ENCODE measurements around the gene LYPD6. TPM values are rescaled to one million over a fixed set of nuclear protein-coding genes. Genes with fewer than 3 reads are reported as not detected.

Gene LYPD6
- total RNA-seq, 2 donors from 2014 or later: 0.99 to 2.9 TPM

DNA sequence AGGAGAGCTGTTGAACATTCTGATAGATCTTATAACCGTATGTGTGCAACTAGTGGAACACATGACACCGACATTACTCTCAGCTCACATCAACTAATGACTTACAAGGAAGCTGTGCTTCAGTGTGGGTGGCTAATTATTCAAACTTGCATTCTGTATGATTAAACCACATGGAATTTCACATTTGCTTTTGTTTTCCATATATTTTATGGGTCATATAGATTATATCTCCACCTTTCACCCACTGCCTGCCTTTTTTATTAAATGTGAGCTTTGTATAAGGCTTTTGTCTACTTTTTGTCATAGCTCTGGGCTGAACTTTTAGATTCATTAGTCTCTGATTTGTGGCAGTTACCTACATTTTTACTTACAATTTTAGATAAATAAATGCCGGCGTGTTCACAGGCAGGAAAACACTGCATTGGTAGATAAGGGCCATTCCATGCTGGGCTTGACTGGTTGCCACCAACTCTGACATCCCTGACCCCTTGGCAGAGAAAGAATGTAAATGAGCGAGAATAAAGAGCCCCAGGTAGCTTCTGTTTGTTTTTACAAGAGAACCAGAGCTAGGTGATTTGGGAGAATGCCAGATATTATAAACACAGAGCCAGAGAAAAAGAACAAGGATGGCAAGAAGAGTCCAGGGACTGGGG, 35.7 kb downstream of the LYPD6 start:
- no peak for TF ChIP-seq POLR2A (IDR thresholded peaks at IDR 0.05)
- TF ChIP-seq, protein P1, sequence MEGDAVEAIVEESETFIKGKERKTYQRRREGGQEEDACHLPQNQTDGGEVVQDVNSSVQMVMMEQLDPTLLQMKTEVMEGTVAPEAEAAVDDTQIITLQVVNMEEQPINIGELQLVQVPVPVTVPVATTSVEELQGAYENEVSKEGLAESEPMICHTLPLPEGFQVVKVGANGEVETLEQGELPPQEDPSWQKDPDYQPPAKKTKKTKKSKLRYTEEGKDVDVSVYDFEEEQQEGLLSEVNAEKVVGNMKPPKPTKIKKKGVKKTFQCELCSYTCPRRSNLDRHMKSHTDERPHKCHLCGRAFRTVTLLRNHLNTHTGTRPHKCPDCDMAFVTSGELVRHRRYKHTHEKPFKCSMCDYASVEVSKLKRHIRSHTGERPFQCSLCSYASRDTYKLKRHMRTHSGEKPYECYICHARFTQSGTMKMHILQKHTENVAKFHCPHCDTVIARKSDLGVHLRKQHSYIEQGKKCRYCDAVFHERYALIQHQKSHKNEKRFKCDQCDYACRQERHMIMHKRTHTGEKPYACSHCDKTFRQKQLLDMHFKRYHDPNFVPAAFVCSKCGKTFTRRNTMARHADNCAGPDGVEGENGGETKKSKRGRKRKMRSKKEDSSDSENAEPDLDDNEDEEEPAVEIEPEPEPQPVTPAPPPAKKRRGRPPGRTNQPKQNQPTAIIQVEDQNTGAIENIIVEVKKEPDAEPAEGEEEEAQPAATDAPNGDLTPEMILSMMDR (IDR thresholded peaks at IDR 0.05): no peak

GRCh38 chr2:149370061-149370775, 39.8 kb downstream of the LYPD6 start:
- Histone ChIP-seq H3K4me1 (peaks cover 12% of the 10 kb centered on the region), H3K27ac (no peak overlapping the region), H3K27me3 (no peaks in the 10 kb centered on the region), H3K36me3 (replicated peaks in 1 of 2; ENCODE audit: insufficient read depth in 1 of 2, low read depth in 2 of 2) (no peaks in the 10 kb centered on the region), H3K9me3 (no peaks in the 10 kb centered on the region), H3K4me3 (no peak overlapping the region)
- TF ChIP-seq, protein P1 (IDR thresholded peaks at IDR 0.05): no peak
- TF ChIP-seq POLR2A (IDR thresholded peaks at IDR 0.05): no peak
- DNase-seq (no peak), ATAC-seq (no peak)
- intact Hi-C loops (cut with DNase I): no loop called here
- WGBS, 2 donors: 91 to 95% methylated on average over 5 of the region's 5 CpGs

More for the DNA sequence above, 35.7 kb downstream of the LYPD6 start:
- Histone ChIP-seq H3K9me3 (no peaks in the 10 kb centered on the region), H3K4me1 (peaks cover 12% of the 10 kb centered on the region), H3K36me3 (replicated peaks in 1 of 2; ENCODE audit: insufficient read depth in 1 of 2, low read depth in 2 of 2) (no peaks in the 10 kb centered on the region), H3K27me3 (no peaks in the 10 kb centered on the region), H3K4me3 (no peak overlapping the region), H3K27ac (peak overlapping the region in 3 of 4 donors; percentile 13 to 48 (median 41))
- ATAC-seq (peak; percentile 90), DNase-seq (peak; percentile 31 to 57 (median 46))
- intact Hi-C loops (cut with DNase I): no loop called here
- WGBS, 2 donors: 23 to 27% methylated on average over 5 of the region's 5 CpGs

GRCh38 chr2:149371476-149371875, 41.1 kb downstream of the LYPD6 start:
- no peaks in the 10 kb centered on the region for H3K9me3 ChIP-seq
- H3K4me1 ChIP-seq: peaks cover 3% of the 10 kb centered on the region
- H3K36me3 ChIP-seq (replicated peaks in 1 of 2; ENCODE audit: insufficient read depth in 1 of 2, low read depth in 2 of 2): no peaks in the 10 kb centered on the region
- H3K4me3 ChIP-seq: no peak overlapping the region
- intact Hi-C loops (cut with DNase I): no loop called here
- ATAC-seq: no peak
- H3K27me3 ChIP-seq: no peaks in the 10 kb centered on the region
- WGBS, 2 donors: 90 to 94% methylated on average over 6 of the region's 6 CpGs
- H3K27ac ChIP-seq: no peak overlapping the region
- no peak for DNase-seq
- TF ChIP-seq POLR2A (IDR thresholded peaks at IDR 0.05): no peak
- TF ChIP-seq, protein P1 (IDR thresholded peaks at IDR 0.05): no peak

- Histone ChIP-seq H3K9me3 (no peaks in the 10 kb centered on the region), H3K4me1 (no peaks in the 10 kb centered on the region), H3K4me3 (no peak overlapping the region), H3K27me3 (no peaks in the 10 kb centered on the region), H3K27ac (no peak overlapping the region), H3K36me3 (replicated peaks in 1 of 2; ENCODE audit: insufficient read depth in 1 of 2, low read depth in 2 of 2) (no peaks in the 10 kb centered on the region)
- ATAC-seq: no peak
- DNase-seq: no peak
- no peak for TF ChIP-seq POLR2A (IDR thresholded peaks at IDR 0.05)
- WGBS, 2 donors: 72 to 73% methylated on average over 8 of the region's 8 CpGs
- intact Hi-C loops (cut with DNase I): no loop called here
Observed at GRCh38 chr2:149375801-149376361, 45.5 kb downstream of the LYPD6 start.

- Histone ChIP-seq H3K27ac (no peak overlapping the region), H3K36me3 (replicated peaks in 1 of 2; ENCODE audit: insufficient read depth in 1 of 2, low read depth in 2 of 2) (no peaks in the 10 kb centered on the region), H3K4me3 (no peak overlapping the region), H3K4me1 (no peaks in the 10 kb centered on the region), H3K27me3 (no peaks in the 10 kb centered on the region), H3K9me3 (no peaks in the 10 kb centered on the region)
- 91 to 93% methylated on average over 4 of the region's 4 CpGs for WGBS, 2 donors
- DNase-seq (no peak), ATAC-seq (no peak)
- TF ChIP-seq, protein P1 (IDR thresholded peaks at IDR 0.05): no peak
- TF ChIP-seq POLR2A (IDR thresholded peaks at IDR 0.05): no peak
- intact Hi-C loops (cut with DNase I): no loop called here
Observed at GRCh38 chr2:149380205-149380604, 49.8 kb downstream of the LYPD6 start.

All from body of pancreas (tissue), 4 donors.